SK-N-SH (cell line): ENCODE results near the gene DNAH1. TPM values are rescaled to one million over a fixed set of nuclear protein-coding genes. Genes with fewer than 3 reads are reported as not detected.

ENCODE experiments used
- CTCF ChIA-PET: fragments of 300-600, 350-600 bp; formaldehyde crosslinking; extraction: SDS; loops from one replicate; lab custom pipeline; 2021; lab: Yijun Ruan, JAX
- POLR2A ChIA-PET: fragments of 350-600 bp; sonication (Branson Sonifier 250); formaldehyde crosslinking; extraction: SDS; loops from one replicate; lab custom pipeline; 2020; ENCODE audit warnings: antibody characterized with exemption, inconsistent platforms; lab: Yijun Ruan, JAX
- DNase-seq: peaks from one replicate; pipeline ENCODE4 v3.0.0; 2012
- H2AFZ ChIP-seq: fragments of 200-600 bp; sonication (generic); 2 replicates; pipeline ENCODE4 v1.8.1; 2016; ENCODE audit warnings: antibody characterized with exemption, mild to moderate bottlenecking, low read depth
- H3F3A ChIP-seq: fragments of 200-600 bp; sonication (generic); replicated peaks from 2 replicates; pipeline ENCODE3; 2016; ENCODE audit warnings: antibody characterized with exemption, mild to moderate bottlenecking; ENCODE audit not compliant: insufficient read depth
- H3K27ac ChIP-seq, 2 experiments: fragments of 200-500 bp in 1 of 2; fragments of 200-600 bp in 1 of 2; sonication (Bioruptor generic) in 1 of 2; sonication (generic), shearing (Covaris generic) in 1 of 2; 2 replicates each; pipeline versions ENCODE4 v1.5.1 to v1.6.1; 2014 to 2016; ENCODE audit warnings: low read depth in 2 of 2, inconsistent platforms in 1 of 2, low read length in 1 of 2, mild to moderate bottlenecking in 1 of 2, mixed read lengths in 1 of 2
- H3K27me3 ChIP-seq: fragments of 200-600 bp; sonication (generic), shearing (Covaris generic); 2 replicates; pipeline ENCODE4 v1.6.1; 2016; ENCODE audit warnings: mixed run types; ENCODE audit not compliant: insufficient read depth
- H3K36me3 ChIP-seq, 2 experiments: fragments of 200-500 bp in 1 of 2; fragments of 200-600 bp in 1 of 2; sonication (Bioruptor generic) in 1 of 2; sonication (generic) in 1 of 2; replicated peaks in 1 of 2; 2 replicates each; pipeline versions ENCODE3 to v1.5.1; 2014 to 2016; ENCODE audit warnings: low read length in 1 of 2, mild to moderate bottlenecking in 1 of 2; ENCODE audit not compliant: insufficient read depth in 2 of 2, control insufficient read depth in 1 of 2
- H3K4me1 ChIP-seq, 2 experiments: fragments of 200-500 bp in 1 of 2; fragments of 200-600 bp in 1 of 2; sonication (Bioruptor generic) in 1 of 2; sonication (generic), shearing (Covaris generic) in 1 of 2; 2 replicates each; pipeline versions ENCODE4 v1.5.1 to v1.6.1; 2014 to 2016; ENCODE audit warnings: low read depth in 1 of 2, low read length in 1 of 2, mixed run types in 1 of 2; ENCODE audit not compliant: insufficient read depth in 2 of 2, control insufficient read depth in 1 of 2
- H3K4me2 ChIP-seq: fragments of 200-600 bp; sonication (generic), shearing (Covaris generic); 2 replicates; pipeline ENCODE4 v1.6.1; 2017; ENCODE audit warnings: mixed run types
- H3K4me3 ChIP-seq, 2 experiments: fragments of 200-500 bp in 1 of 2; fragments of 200-600 bp in 1 of 2; sonication (Bioruptor generic) in 1 of 2; sonication (generic), shearing (Covaris generic) in 1 of 2; 2 replicates each; pipeline versions ENCODE4 v1.5.1 to v1.8.1; 2014 to 2016; ENCODE audit warnings: low read depth in 2 of 2, inconsistent platforms in 1 of 2, low read length in 1 of 2, mild to moderate bottlenecking in 1 of 2, mixed read lengths in 1 of 2, moderate library complexity in 1 of 2
- H3K79me2 ChIP-seq: fragments of 200-600 bp; sonication (generic); 2 replicates; pipeline ENCODE4 v1.8.1; 2017; ENCODE audit warnings: mild to moderate bottlenecking; ENCODE audit not compliant: insufficient read depth
- H3K9ac ChIP-seq: fragments of 200-600 bp; sonication (generic); 2 replicates; pipeline ENCODE4 v1.6.1; 2017; ENCODE audit warnings: mixed run types
- H3K9me2 ChIP-seq: fragments of 200-600 bp; sonication (generic); 2 replicates; pipeline ENCODE4 v1.6.1; 2017; ENCODE audit warnings: mixed run types
- H3K9me3 ChIP-seq: fragments of 200-600 bp; sonication (generic); 2 replicates; pipeline ENCODE4 v1.6.1; 2017; ENCODE audit warnings: mixed run types, mild to moderate bottlenecking, moderate library complexity
- H4K20me1 ChIP-seq: fragments of 200-600 bp; sonication (generic); 2 replicates; pipeline ENCODE4 v1.6.1; 2017; ENCODE audit warnings: mild to moderate bottlenecking, mixed run types; ENCODE audit not compliant: insufficient read depth
- CHD2 ChIP-seq: fragments of 150-350 bp; IDR thresholded peaks from 2 replicates; pipeline ENCODE4 v1.6.1; 2018; ENCODE audit warnings: low read length; ENCODE audit not compliant: partially characterized antibody
- EZH2phosphoT487 ChIP-seq: fragments of 200-600 bp; sonication (generic); IDR thresholded peaks from 2 replicates; pipeline ENCODE4 v1.6.1; 2017; ENCODE audit warnings: low read depth, mixed run types, mild to moderate bottlenecking, antibody characterized with exemption, moderate library complexity, borderline replicate concordance
- FOSL2 ChIP-seq: IDR thresholded peaks from 2 replicates; pipeline ENCODE4 v1.4.0; 2012; ENCODE audit warnings: low read depth, mild to moderate bottlenecking, moderate library complexity, borderline replicate concordance
- GABPA ChIP-seq: IDR thresholded peaks from 2 replicates; pipeline ENCODE4 v1.4.0; 2012; ENCODE audit warnings: low read depth, mild to moderate bottlenecking
- IRF3 ChIP-seq: fragments of 150-350 bp; IDR thresholded peaks from 2 replicates; pipeline ENCODE4 v1.6.1; 2016; ENCODE audit warnings: mild to moderate bottlenecking, low read depth, low read length
- MAX ChIP-seq: IDR thresholded peaks from 2 replicates; pipeline ENCODE4 v1.4.0; 2012; ENCODE audit warnings: low read depth
- MEF2A ChIP-seq: IDR thresholded peaks from 2 replicates; pipeline ENCODE4 v1.4.0; 2012; ENCODE audit warnings: low read depth, borderline replicate concordance
- MXI1 ChIP-seq: IDR thresholded peaks from 2 replicates; pipeline ENCODE4 v1.6.1; 2012; ENCODE audit warnings: mild to moderate bottlenecking, low read depth, low read length, improper control_type of control experiment
- RXRA ChIP-seq: IDR thresholded peaks from 2 replicates; pipeline ENCODE4 v1.4.0; 2012; ENCODE audit warnings: low read depth, mild to moderate bottlenecking, borderline replicate concordance
- TAF1 ChIP-seq: IDR thresholded peaks from 2 replicates; pipeline ENCODE4 v1.6.1; 2012; ENCODE audit warnings: low read depth, mild to moderate bottlenecking, low read length, moderate library complexity, borderline replicate concordance
- YY1 ChIP-seq: IDR thresholded peaks from 2 replicates; pipeline ENCODE4 v1.4.0; 2012; ENCODE audit warnings: low read depth, mild to moderate bottlenecking
- WGBS: methylation state at CpG from one replicate; pipeline ENCODE4 v1.1.6; 2017; ENCODE audit warnings: low lambda C conversion rate; 5-methylcytosine and 5-hydroxymethylcytosine counted together
- polyA plus RNA-seq, 3 experiments: library from polyadenylated mRNA; depleted of rRNA; stranded (reverse); fragments of >200 nt; gene quantifications; 2 replicates each; pipeline ENCODE4 v1.2.3, GENCODE V29; 2012

The DNAH1 gene
- polyA plus RNA-seq, 1 of the 3 experiments (the other 2 are of a cell fraction), result 5.1 TPM

- Histone ChIP-seq H3K9me2 (no peaks in the 10 kb centered on the region), H3K36me3 (no peaks in the 10 kb centered on the region), H4K20me1 (no peaks in the 10 kb centered on the region), H2AFZ (no peak overlapping the region), H3K27ac (no peak overlapping the region), H3K4me3 (no peak overlapping the region), H3K9ac (no peak overlapping the region), H3K4me2 (no peak overlapping the region), H3F3A (no peaks in the 10 kb centered on the region), H3K79me2 (no peaks in the 10 kb centered on the region)
- WGBS, result 79% methylated on average over 12 of the region's 13 CpGs
- POLR2A ChIA-PET, result no interaction called here
- TF ChIP-seq MAX (no peak), TAF1 (no peak), CHD2 (no peak)
- TF ChIP-seq, all 33 proteins: peak for 0
- H3K4me1 ChIP-seq, result peaks cover 0 to 5% of the 10 kb centered on the region in 2 experiments; a peak in 1 of 4 replicates
- no peaks in the 10 kb centered on the region for H3K9me3 ChIP-seq
- CTCF ChIA-PET, result interaction anchor here (0.7 to 28.4 kb wide), 5 partner anchors 8 to 35 kb away, joined by 3 to 578 read pairs (median 7); partner anchors contain the start of genes NISCH, SEMA3G and TNNC1
- peak; percentile 27 for DNase-seq
- H3K27me3 ChIP-seq, result no peaks in the 10 kb centered on the region
Measured at GRCh38 chr3:52436500-52437149, 120.5 kb downstream of the DNAH1 start.

GRCh38 chr3:52437326-52438103, 121.4 kb downstream of the DNAH1 start:
- Histone ChIP-seq H3K9me3 (no peaks in the 10 kb centered on the region), H3K79me2 (no peaks in the 10 kb centered on the region), H3K36me3 (no peaks in the 10 kb centered on the region), H3K9ac (no peak overlapping the region), H3K27me3 (no peaks in the 10 kb centered on the region), H3K4me1 (peaks cover 0 to 5% of the 10 kb centered on the region in 2 experiments; a peak in 1 of 4 replicates), H3K27ac (no peak overlapping the region), H3K9me2 (no peaks in the 10 kb centered on the region), H3F3A (no peaks in the 10 kb centered on the region), H4K20me1 (no peaks in the 10 kb centered on the region), H3K4me3 (no peak overlapping the region), H2AFZ (no peak overlapping the region), H3K4me2 (no peak overlapping the region)
- WGBS, result 63% methylated on average over 3 of the region's 15 CpGs
- POLR2A ChIA-PET, result no interaction called here
- DNase-seq, result no peak
- CTCF ChIA-PET, result interaction anchor here (2.2 to 28.4 kb wide), 3 partner anchors 9 to 24 kb away, joined by 7 to 578 read pairs (median 11); partner anchors contain the start of genes NISCH, SEMA3G and TNNC1
- TF ChIP-seq EZH2phosphoT487 (no peak), IRF3 (no peak), RXRA (no peak)

- no peak overlapping the region for H2AFZ ChIP-seq
- H3K9me3 ChIP-seq, result no peaks in the 10 kb centered on the region
- TF ChIP-seq MXI1 (no peak), MEF2A (no peak), YY1 (no peak), FOSL2 (no peak), IRF3 (no peak), GABPA (no peak)
- TF ChIP-seq, all 33 proteins: peak for 0
- Histone ChIP-seq H3K36me3 (no peaks in the 10 kb centered on the region), H3K9me2 (no peaks in the 10 kb centered on the region), H3K27ac (no peak overlapping the region), H3K79me2 (no peaks in the 10 kb centered on the region), H3K4me2 (no peak overlapping the region), H3K4me3 (no peak overlapping the region), H3K27me3 (no peaks in the 10 kb centered on the region), H3F3A (no peaks in the 10 kb centered on the region), H3K9ac (no peak overlapping the region), H4K20me1 (no peaks in the 10 kb centered on the region), H3K4me1 (peaks cover 0 to 5% of the 10 kb centered on the region in 2 experiments; a peak in 1 of 4 replicates)
- DNase-seq, result no peak
- CTCF ChIA-PET, result interaction anchor here (1.9 to 28.4 kb wide), 3 partner anchors 10 kb away, joined by 7 to 578 read pairs (median 11); partner anchors contain the start of genes NISCH, SEMA3G and TNNC1
- 71% methylated on average over 4 of the region's 6 CpGs for WGBS
- POLR2A ChIA-PET, result no interaction called here
Measured at GRCh38 chr3:52438104-52438376, 121.9 kb downstream of the DNAH1 start.
